Smooth muscle cell (in vitro differentiated cells): ENCODE results near the gene LARP4. TPM values are rescaled to one million over a fixed set of nuclear protein-coding genes. Genes with fewer than 3 reads are reported as not detected.

Source experiments
- DNase-seq: peaks from one replicate; lab custom pipeline; 2025; ENCODE audit not compliant: unreplicated experiment; lab: John Stamatoyannopoulos, UW
- H2AFZ ChIP-seq: fragments of 200-600 bp; sonication (generic); 2 replicates; pipeline ENCODE4 v1.6.0; 2016; ENCODE audit warnings: antibody characterized with exemption, low read depth, mild to moderate bottlenecking
- H3F3A ChIP-seq: fragments of 200-600 bp; sonication (generic); 2 replicates; pipeline ENCODE4 v1.6.0; 2017; ENCODE audit warnings: antibody characterized with exemption, low read depth
- H3K27ac ChIP-seq: fragments of 200-600 bp; sonication (generic); 2 replicates; pipeline ENCODE4 v1.5.1; 2016; ENCODE audit warnings: low read depth, mild to moderate bottlenecking
- H3K27me3 ChIP-seq: fragments of 200-600 bp; sonication (generic); 2 replicates; pipeline ENCODE4 v1.6.1; 2016; ENCODE audit warnings: low read depth, mild to moderate bottlenecking
- H3K36me3 ChIP-seq: fragments of 200-600 bp; sonication (generic); 2 replicates; pipeline ENCODE4 v1.5.1; 2016; ENCODE audit warnings: low read depth
- H3K4me1 ChIP-seq: fragments of 200-600 bp; sonication (generic); 2 replicates; pipeline ENCODE4 v1.5.1; 2016; ENCODE audit warnings: low read depth
- H3K4me2 ChIP-seq: fragments of 200-600 bp; sonication (generic); 2 replicates; pipeline ENCODE4 v1.6.0; 2016; ENCODE audit warnings: mild to moderate bottlenecking
- H3K4me3 ChIP-seq: fragments of 200-600 bp; sonication (generic); 2 replicates; pipeline ENCODE4 v1.5.1; 2016; ENCODE audit warnings: mild to moderate bottlenecking
- H3K79me2 ChIP-seq: fragments of 200-600 bp; sonication (generic); 2 replicates; pipeline ENCODE4 v1.6.0; 2016; ENCODE audit warnings: low read depth, mild to moderate bottlenecking
- H3K9ac ChIP-seq: fragments of 200-600 bp; sonication (generic); 2 replicates; pipeline ENCODE4 v1.6.0; 2016; ENCODE audit warnings: low read depth
- H3K9me3 ChIP-seq: fragments of 200-600 bp; sonication (generic); replicated peaks from 2 replicates; pipeline ENCODE4 v1.5.1; 2016; ENCODE audit warnings: low read depth
- H4K20me1 ChIP-seq: fragments of 200-600 bp; sonication (generic); 2 replicates; pipeline ENCODE4 v1.6.0; 2016; ENCODE audit warnings: low read depth
- CTCF ChIP-seq: fragments of 200-600 bp; sonication (generic); IDR thresholded peaks from 2 replicates; pipeline ENCODE4 v1.5.1; 2017; ENCODE audit warnings: borderline replicate concordance, mild to moderate bottlenecking, antibody characterized with exemption; ENCODE audit not compliant: insufficient read depth, poor library complexity, severe bottlenecking
- WGBS: methylation state at CpG from one replicate; pipeline ENCODE4 v1.1.7; 2016; ENCODE audit warnings: low lambda C conversion rate; 5-methylcytosine and 5-hydroxymethylcytosine counted together
- polyA plus RNA-seq: library from polyadenylated mRNA; unstranded; fragments of >200 nt; fragmentation: Nextera tagmentation; extraction: Ambion mirVana; gene quantifications from 2 replicates; pipeline ENCODE4 v1.2.1, GENCODE V29; 2016
- total RNA-seq: library from RNA; depleted of rRNA; stranded (reverse); fragments of >200 nt; gene quantifications from 2 replicates; pipeline ENCODE4 v1.2.3, GENCODE V29; 2014

The LARP4 gene
- total and polyA plus RNA-seq, 2 experiments from 2014 or later, result 11.7 to 37.9 TPM

DNA sequence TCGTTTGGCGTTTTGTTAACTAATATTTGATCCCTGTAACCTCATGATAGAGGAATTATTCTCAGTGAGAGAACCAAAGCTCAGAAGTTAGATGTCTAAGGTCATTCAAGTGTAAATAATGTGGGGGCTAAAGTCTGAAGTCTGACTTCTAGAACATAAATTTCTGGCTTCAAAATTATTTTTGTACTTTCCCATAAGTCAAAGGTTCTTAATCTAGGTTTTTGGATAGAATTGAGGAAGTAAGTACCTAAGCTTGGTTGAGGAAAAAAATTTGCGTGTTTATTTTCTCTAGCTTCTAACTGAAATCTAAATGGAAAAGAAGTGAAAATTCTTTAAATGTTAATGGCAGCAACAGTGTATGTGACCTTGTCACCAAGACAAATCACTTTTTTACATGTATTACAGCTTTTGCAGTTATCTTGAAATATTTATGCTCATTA is 2.3 kb downstream of the LARP4 start:
- Histone ChIP-seq H3K4me1 (peaks cover 19% of the 10 kb centered on the region), H2AFZ (no peak overlapping the region), H3K36me3 (no peaks in the 10 kb centered on the region), H3K9ac (peak overlapping the region; percentile 69), H3K79me2 (peaks cover 67% of the 10 kb centered on the region), H3K27ac (peak overlapping the region; percentile 87), H3F3A (peaks cover 15% of the 10 kb centered on the region), H3K9me3 (no peaks in the 10 kb centered on the region), H4K20me1 (peaks cover 39% of the 10 kb centered on the region), H3K27me3 (no peaks in the 10 kb centered on the region), H3K4me2 (peak overlapping the region; percentile 94), H3K4me3 (peak overlapping the region; percentile 77)
- DNase-seq, result no peak
- TF ChIP-seq CTCF, result no peak
- WGBS, result 81% methylated on average over 3 of the region's 3 CpGs

DNA sequence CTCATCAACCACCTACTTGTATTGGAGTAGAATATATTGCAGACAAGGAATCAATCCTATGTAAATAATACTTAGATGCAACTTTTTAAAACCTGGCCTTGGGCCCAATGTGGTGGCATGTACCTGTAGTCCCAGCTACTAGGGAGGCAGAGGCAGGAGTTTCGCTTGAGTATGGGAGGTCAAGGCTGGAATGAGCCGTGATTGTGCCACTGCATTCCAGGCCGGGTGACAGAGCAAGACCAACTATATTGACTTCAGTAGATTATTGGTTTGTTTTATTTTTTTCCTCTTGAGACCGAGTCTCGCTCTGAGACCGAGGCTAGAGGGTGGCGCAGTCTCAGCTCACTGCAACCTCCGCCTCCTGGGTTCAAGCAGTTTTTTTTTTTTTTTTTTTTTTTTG is 3.6 kb downstream of the LARP4 start:
- Histone ChIP-seq H3K79me2 (peaks cover 80% of the 10 kb centered on the region), H2AFZ (no peak overlapping the region), H3K4me2 (no peak overlapping the region), H3F3A (peaks cover 15% of the 10 kb centered on the region), H3K4me1 (peaks cover 19% of the 10 kb centered on the region), H3K27me3 (no peaks in the 10 kb centered on the region), H3K4me3 (no peak overlapping the region), H3K27ac (no peak overlapping the region), H3K9ac (no peak overlapping the region), H3K9me3 (no peaks in the 10 kb centered on the region), H3K36me3 (no peaks in the 10 kb centered on the region), H4K20me1 (peaks cover 51% of the 10 kb centered on the region)
- TF ChIP-seq CTCF, result no peak
- 98% methylated on average over 8 of the region's 8 CpGs for WGBS
- no peak for DNase-seq

GRCh38 chr12:50411051-50411660 is 10.5 kb downstream of the LARP4 start:
- TF ChIP-seq CTCF, result no peak
- peaks cover 93% of the 10 kb centered on the region for H4K20me1 ChIP-seq
- H3K36me3 ChIP-seq, result no peaks in the 10 kb centered on the region
- no peaks in the 10 kb centered on the region for H3K4me1 ChIP-seq
- WGBS, result over 99% methylated on average over 9 of the region's 9 CpGs
- no peak overlapping the region for H3K4me3 ChIP-seq
- no peaks in the 10 kb centered on the region for H3K27me3 ChIP-seq
- no peak overlapping the region for H3K27ac ChIP-seq
- H3K9me3 ChIP-seq, result no peaks in the 10 kb centered on the region
- no peaks in the 10 kb centered on the region for H3F3A ChIP-seq
- no peak overlapping the region for H3K9ac ChIP-seq
- H2AFZ ChIP-seq, result no peak overlapping the region
- H3K79me2 ChIP-seq, result peaks cover 99% of the 10 kb centered on the region
- DNase-seq, result no peak
- H3K4me2 ChIP-seq, result no peak overlapping the region

- Histone ChIP-seq H3K36me3 (no peaks in the 10 kb centered on the region), H2AFZ (no peak overlapping the region), H3F3A (no peaks in the 10 kb centered on the region), H3K79me2 (peaks cover 96% of the 10 kb centered on the region), H3K27me3 (no peaks in the 10 kb centered on the region), H3K9ac (no peak overlapping the region), H3K4me1 (no peaks in the 10 kb centered on the region), H3K9me3 (no peaks in the 10 kb centered on the region), H3K27ac (no peak overlapping the region), H4K20me1 (peaks cover 94% of the 10 kb centered on the region), H3K4me3 (no peak overlapping the region), H3K4me2 (no peak overlapping the region)
- TF ChIP-seq CTCF, result no peak
- WGBS, result 96% methylated on average over 6 of the region's 6 CpGs
- no peak for DNase-seq
These were observed 15.3 kb downstream of the LARP4 start for GRCh38 chr12:50415899-50416479.
